A673 (cell line): ENCODE measurements around the gene FAM227B. TPM values are rescaled to one million over a fixed set of nuclear protein-coding genes. Genes with fewer than 3 reads are reported as not detected.

Experiments
- BruUV-seq: library from RNA; stranded (reverse); fragments of 400-500 nt; replicated peaks from 2 replicates; lab custom pipeline; 2021; lab: Mats Ljungman, UMichigan
- CTCF ChIA-PET: fragments of 300-600 bp; sonication (Branson Sonifier 250); formaldehyde crosslinking; loops from one replicate; lab custom pipeline; 2022; ENCODE audit warnings: antibody characterized with exemption; lab: Charles Lee
- POLR2A ChIA-PET: fragments of 300-600 bp; sonication (Branson Sonifier 250); formaldehyde crosslinking; loops from one replicate; lab custom pipeline; 2022; ENCODE audit warnings: antibody characterized with exemption; ENCODE audit not compliant: low non-redundant PET; lab: Charles Lee
- DNase-seq: peaks from one replicate; pipeline ENCODE4 v3.0.0-alpha.2; 2015; ENCODE audit warnings: low spot score
- H3K27ac ChIP-seq: fragments of 200-600 bp; sonication (generic); 2 replicates; pipeline ENCODE4 v1.5.1; 2016; ENCODE audit warnings: mixed run types, low read depth, mild to moderate bottlenecking, mixed read lengths, antibody characterized with exemption, low read length; ENCODE audit not compliant: poor library complexity, severe bottlenecking
- H3K27me3 ChIP-seq: fragments of 200-600 bp; sonication (generic); replicated peaks from 2 replicates; pipeline ENCODE4 v1.6.1; 2017; ENCODE audit warnings: mixed run types, low read depth, mild to moderate bottlenecking, mixed read lengths, antibody characterized with exemption, low read length; ENCODE audit not compliant: insufficient read depth, poor library complexity
- H3K36me3 ChIP-seq: fragments of 200-600 bp; sonication (generic); 2 replicates; pipeline ENCODE4 v1.6.1; 2016; ENCODE audit warnings: mixed run types, mild to moderate bottlenecking, mixed read lengths, antibody characterized with exemption, low read length; ENCODE audit not compliant: insufficient read depth, poor library complexity, severe bottlenecking
- H3K4me1 ChIP-seq: fragments of 200-600 bp; sonication (generic); 2 replicates; pipeline ENCODE4 v1.6.1; 2017; ENCODE audit warnings: mixed run types, mild to moderate bottlenecking, mixed read lengths, antibody characterized with exemption, low read length; ENCODE audit not compliant: insufficient read depth, poor library complexity, severe bottlenecking
- H3K4me3 ChIP-seq: fragments of 200-600 bp; sonication (generic); 2 replicates; pipeline ENCODE4 v1.5.1; 2016; ENCODE audit warnings: low read depth, mixed run types, mild to moderate bottlenecking, mixed read lengths, low read length; ENCODE audit not compliant: poor library complexity, severe bottlenecking
- H3K9me3 ChIP-seq: fragments of 200-600 bp; sonication (generic); 2 replicates; pipeline ENCODE4 v1.6.1; 2016; ENCODE audit warnings: mixed run types, low read depth, mild to moderate bottlenecking, mixed read lengths, antibody characterized with exemption, low read length; ENCODE audit not compliant: poor library complexity, severe bottlenecking
- EZH2 ChIP-seq: fragments of 200-600 bp; sonication (generic); IDR thresholded peaks from 2 replicates; pipeline ENCODE4 v1.6.1; 2017; ENCODE audit warnings: borderline replicate concordance, low read depth, mild to moderate bottlenecking, mixed read lengths, antibody characterized with exemption, low read length; ENCODE audit not compliant: poor library complexity, severe bottlenecking
- intact Hi-C: fragments of 100-400 bp; cut with micrococcal nuclease; formaldehyde crosslinking; loops from one replicate; pipeline ENCODE4 v1.10.0; 2022; ENCODE audit not compliant: unreplicated experiment
- total RNA-seq: library from RNA; stranded (reverse); gene quantifications from 2 replicates; pipeline ENCODE4 v1.2.3, GENCODE V29; 2021
- TF ChIP-seq, protein P1 (sequence below): fragments of 300-800, 200-600 bp; sonication (generic); conservative IDR thresholded peaks from 2 replicates; pipeline ENCODE4 v1.5.1; 2017; ENCODE audit warnings: low read depth, mild to moderate bottlenecking, antibody characterized with exemption, low read length, moderate library complexity, mixed read lengths

The FAM227B gene
- total RNA-seq, 1 experiment from 2014 or later = 2.3 TPM

DNA sequence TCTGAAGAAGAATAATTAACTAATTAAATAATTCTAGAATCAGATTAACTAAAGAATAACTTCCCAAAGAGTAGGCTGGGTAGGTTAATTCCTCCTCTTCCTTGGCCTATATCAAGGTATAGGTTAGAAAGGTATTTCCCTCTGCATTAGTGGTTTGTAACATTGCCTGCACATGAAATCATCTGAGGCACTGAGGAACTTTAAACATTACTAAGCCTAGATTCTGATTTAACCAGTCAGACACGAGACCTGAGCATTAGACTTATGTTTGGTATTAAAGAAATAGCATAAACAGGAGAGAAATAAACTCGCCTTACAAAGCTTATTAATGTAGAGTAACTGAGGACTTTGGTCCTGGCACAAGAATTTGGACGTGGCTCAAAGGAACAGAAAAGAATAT, 113.4 kb downstream of the FAM227B start:
- Histone ChIP-seq H3K27me3 (no peaks in the 10 kb centered on the region), H3K27ac (no peak overlapping the region), H3K4me1 (no peaks in the 10 kb centered on the region), H3K36me3 (no peaks in the 10 kb centered on the region), H3K9me3 (no peaks in the 10 kb centered on the region), H3K4me3 (no peak overlapping the region)
- CTCF ChIA-PET = no interaction called here
- BruUV-seq = no TSS peak
- POLR2A ChIA-PET = no interaction called here
- DNase-seq = no peak
- intact Hi-C loops = no loop called here
- no peak for TF ChIP-seq EZH2
- TF ChIP-seq, protein P1, sequence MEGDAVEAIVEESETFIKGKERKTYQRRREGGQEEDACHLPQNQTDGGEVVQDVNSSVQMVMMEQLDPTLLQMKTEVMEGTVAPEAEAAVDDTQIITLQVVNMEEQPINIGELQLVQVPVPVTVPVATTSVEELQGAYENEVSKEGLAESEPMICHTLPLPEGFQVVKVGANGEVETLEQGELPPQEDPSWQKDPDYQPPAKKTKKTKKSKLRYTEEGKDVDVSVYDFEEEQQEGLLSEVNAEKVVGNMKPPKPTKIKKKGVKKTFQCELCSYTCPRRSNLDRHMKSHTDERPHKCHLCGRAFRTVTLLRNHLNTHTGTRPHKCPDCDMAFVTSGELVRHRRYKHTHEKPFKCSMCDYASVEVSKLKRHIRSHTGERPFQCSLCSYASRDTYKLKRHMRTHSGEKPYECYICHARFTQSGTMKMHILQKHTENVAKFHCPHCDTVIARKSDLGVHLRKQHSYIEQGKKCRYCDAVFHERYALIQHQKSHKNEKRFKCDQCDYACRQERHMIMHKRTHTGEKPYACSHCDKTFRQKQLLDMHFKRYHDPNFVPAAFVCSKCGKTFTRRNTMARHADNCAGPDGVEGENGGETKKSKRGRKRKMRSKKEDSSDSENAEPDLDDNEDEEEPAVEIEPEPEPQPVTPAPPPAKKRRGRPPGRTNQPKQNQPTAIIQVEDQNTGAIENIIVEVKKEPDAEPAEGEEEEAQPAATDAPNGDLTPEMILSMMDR = no peak

DNA sequence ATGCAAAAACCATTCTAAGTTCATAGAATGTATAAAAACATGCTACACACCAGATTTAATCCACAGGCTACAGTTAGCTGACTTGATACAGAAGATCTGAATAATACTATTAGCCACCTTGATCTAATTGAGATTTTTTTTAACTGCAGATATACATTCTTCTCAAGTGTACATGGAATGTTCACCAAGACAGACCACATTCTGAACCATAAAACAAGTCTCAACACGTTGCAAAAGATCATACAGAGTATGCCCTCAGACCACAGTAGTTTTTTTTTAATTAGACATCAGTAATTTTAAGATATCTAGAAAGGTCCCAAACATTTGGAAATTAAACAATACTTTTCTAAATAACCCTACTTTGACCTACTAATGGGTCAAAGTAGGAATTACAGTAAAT, 114.3 kb downstream of the FAM227B start:
- intact Hi-C loops = no loop called here
- Histone ChIP-seq H3K4me1 (no peaks in the 10 kb centered on the region), H3K27me3 (no peaks in the 10 kb centered on the region), H3K4me3 (no peak overlapping the region), H3K9me3 (no peaks in the 10 kb centered on the region), H3K27ac (no peak overlapping the region), H3K36me3 (no peaks in the 10 kb centered on the region)
- CTCF ChIA-PET = no interaction called here
- TF ChIP-seq EZH2 = no peak
- TF ChIP-seq, protein P1 = no peak
- no TSS peak for BruUV-seq
- POLR2A ChIA-PET = no interaction called here
- DNase-seq = no peak

DNA sequence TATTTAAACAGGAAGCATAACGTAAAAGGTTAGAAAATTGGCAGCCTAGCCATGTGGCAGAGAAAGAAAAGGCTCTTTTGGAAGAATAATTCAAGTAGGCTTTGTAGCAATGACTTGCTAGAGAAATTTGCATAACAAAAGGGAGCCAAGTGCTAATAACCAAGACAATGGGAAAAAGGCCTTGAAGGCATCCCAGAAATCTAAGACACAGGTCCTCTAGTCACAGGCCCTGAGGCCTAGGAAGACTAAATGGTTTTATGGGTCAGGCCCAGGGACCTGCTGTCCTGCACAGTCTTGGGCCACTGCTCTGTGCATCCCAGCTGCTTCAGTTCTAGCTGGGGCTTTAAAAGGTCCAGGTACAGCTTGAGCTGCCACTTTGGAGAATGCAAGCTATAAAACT, 119.0 kb downstream of the FAM227B start:
- no peak overlapping the region for H3K4me3 ChIP-seq
- TF ChIP-seq EZH2 = no peak
- TF ChIP-seq, protein P1 = no peak

More for the DNA sequence above, 119.0 kb downstream of the FAM227B start:
- Histone ChIP-seq H3K27ac (no peak overlapping the region), H3K9me3 (no peaks in the 10 kb centered on the region), H3K27me3 (no peaks in the 10 kb centered on the region), H3K36me3 (no peaks in the 10 kb centered on the region), H3K4me1 (no peaks in the 10 kb centered on the region)
- DNase-seq = no peak
- CTCF ChIA-PET = no interaction called here
- BruUV-seq = no TSS peak
- POLR2A ChIA-PET = no interaction called here
- intact Hi-C loops = no loop called here
